HCT116 (cell line): Measurements from ENCODE around the gene TTC33. TPM values are rescaled to one million over a fixed set of nuclear protein-coding genes. Genes with fewer than 3 reads are reported as not detected.

Experiments
- ATAC-seq: fragments of 200-7000 bp; cut with Tn5 transposase; 2 replicates; pipeline ENCODE4 v1.9.1; 2020; ENCODE audit warnings: mild to moderate bottlenecking, moderate library complexity
- BruUV-seq: library from RNA; stranded (reverse); fragments of 400-500 nt; replicated peaks from 2 replicates; lab custom pipeline; 2021; lab: Mats Ljungman, UMichigan
- CTCF ChIA-PET: fragments of 300-600 bp; sonication (Branson Sonifier 250); formaldehyde crosslinking; loops from one replicate; lab custom pipeline; 2021; ENCODE audit warnings: antibody characterized with exemption; lab: Charles Lee
- POLR2A ChIA-PET: fragments of 300-600, 350-600 bp; sonication (Branson Sonifier 250); formaldehyde crosslinking; loops from one replicate; lab custom pipeline; 2021; ENCODE audit warnings: antibody characterized with exemption; lab: Charles Lee
- RAD21 ChIA-PET, 2 experiments: fragments of 300-600 bp; sonication (Branson Sonifier 250); formaldehyde crosslinking; loops; one replicate each; lab custom pipeline; 2023; ENCODE audit warnings: low total read pairs in 2 of 2; ENCODE audit not compliant: uncharacterized antibody in 2 of 2, unreplicated experiment in 2 of 2, low non-redundant PET in 1 of 2; lab: Charles Lee
- DNase-seq: peaks from one replicate; pipeline ENCODE4 v3.0.0-alpha.2; 2010; ENCODE audit warnings: low read depth, low spot score
- H2AFZ ChIP-seq: fragments of 200-600 bp; shearing (Covaris generic), sonication (generic); 2 replicates; pipeline ENCODE4 v1.6.1; 2017; ENCODE audit warnings: low read depth, mixed run types, mixed read lengths, antibody characterized with exemption, low read length; ENCODE audit not compliant: poor library complexity, severe bottlenecking
- H3K27ac ChIP-seq: 2 replicates; pipeline ENCODE4 v1.5.1; 2012; ENCODE audit warnings: low read depth, low read length
- H3K27me3 ChIP-seq: fragments of 200-600 bp; sonication (generic); 2 replicates; pipeline ENCODE4 v1.6.1; 2016; ENCODE audit warnings: mixed run types, low read length, mixed read lengths; ENCODE audit not compliant: insufficient read depth
- H3K36me3 ChIP-seq, 2 experiments: fragments of 200-500 bp in 1 of 2; fragments of 200-600 bp in 1 of 2; sonication (Bioruptor generic) in 1 of 2; sonication (generic) in 1 of 2; 2 replicates each; pipeline versions ENCODE4 v1.5.1 to v1.6.1; 2014 to 2016; ENCODE audit warnings: low read length in 2 of 2, inconsistent platforms in 1 of 2, mixed read lengths in 1 of 2, mixed run types in 1 of 2; ENCODE audit not compliant: insufficient read depth in 2 of 2, control insufficient read depth in 1 of 2
- H3K4me1 ChIP-seq, 2 experiments: fragments of 200-600 bp in 1 of 2; sonication (generic) in 1 of 2; 2 replicates each; pipeline versions ENCODE4 v1.5.1 to v1.6.1; 2012 to 2017; ENCODE audit warnings: low read length in 2 of 2, inconsistent platforms in 1 of 2, mild to moderate bottlenecking in 1 of 2, mixed read lengths in 1 of 2, mixed run types in 1 of 2, moderate library complexity in 1 of 2; ENCODE audit not compliant: insufficient read depth in 2 of 2, control insufficient read depth in 1 of 2
- H3K4me2 ChIP-seq: fragments of 200-600 bp; sonication (generic); 2 replicates; pipeline ENCODE4 v1.6.1; 2017; ENCODE audit warnings: mixed run types, low read length, mixed read lengths
- H3K4me3 ChIP-seq, 2 experiments: fragments of 200-600 bp in 1 of 2; sonication (generic) in 1 of 2; replicated peaks in 1 of 2; 2 replicates each; pipeline ENCODE4 v1.5.1; 2011 to 2016; ENCODE audit warnings: low read length in 2 of 2, control low read depth in 1 of 2, low read depth in 1 of 2, mild to moderate bottlenecking in 1 of 2, mixed read lengths in 1 of 2, mixed run types in 1 of 2
- H3K79me2 ChIP-seq: fragments of 200-600 bp; sonication (generic); 2 replicates; pipeline ENCODE4 v1.6.1; 2017; ENCODE audit warnings: mild to moderate bottlenecking, mixed run types, low read length, moderate library complexity, mixed read lengths; ENCODE audit not compliant: insufficient read depth
- H3K9ac ChIP-seq: fragments of 200-600 bp; sonication (generic); 2 replicates; pipeline ENCODE4 v1.6.1; 2016; ENCODE audit warnings: low read length, mixed read lengths
- H3K9me2 ChIP-seq: fragments of 200-600 bp; sonication (generic), shearing (Covaris generic); 2 replicates; pipeline ENCODE4 v1.6.1; 2017; ENCODE audit warnings: mixed run types, mild to moderate bottlenecking, moderate library complexity; ENCODE audit not compliant: insufficient read depth
- H3K9me3 ChIP-seq, 2 experiments: fragments of 200-500 bp in 1 of 2; fragments of 200-600 bp in 1 of 2; sonication (Bioruptor generic) in 1 of 2; sonication (generic) in 1 of 2; 2 replicates each; pipeline ENCODE4 v1.6.1; 2014 to 2017; ENCODE audit warnings: low read length in 2 of 2, mixed read lengths in 2 of 2, inconsistent platforms in 1 of 2, low read depth in 1 of 2, mild to moderate bottlenecking in 1 of 2, mixed run types in 1 of 2, moderate library complexity in 1 of 2; ENCODE audit not compliant: control insufficient read depth in 1 of 2, insufficient read depth in 1 of 2
- H4K20me1 ChIP-seq: fragments of 200-600 bp; sonication (generic), shearing (Covaris generic); 2 replicates; pipeline ENCODE4 v1.6.1; 2017; ENCODE audit warnings: mixed run types, mild to moderate bottlenecking, moderate library complexity; ENCODE audit not compliant: insufficient read depth
- CEBPB ChIP-seq: IDR thresholded peaks from 2 replicates; pipeline ENCODE4 v1.6.1; 2012; ENCODE audit warnings: low read depth
- ELF1 ChIP-seq: IDR thresholded peaks from 2 replicates; pipeline ENCODE4 v1.6.1; 2012; ENCODE audit warnings: low read depth, borderline replicate concordance
- JUND ChIP-seq: IDR thresholded peaks from 2 replicates; pipeline ENCODE4 v1.6.1; 2012
- SP1 ChIP-seq: IDR thresholded peaks from 2 replicates; pipeline ENCODE4 v1.6.1; 2012; ENCODE audit warnings: low read depth
- TCF7L2 ChIP-seq: IDR thresholded peaks from 2 replicates; pipeline ENCODE4 v1.7.0; 2011; ENCODE audit warnings: borderline replicate concordance, inconsistent platforms; ENCODE audit not compliant: insufficient read depth, insufficient read length; ENCODE audit errors: extremely low read depth
- ZBTB33 ChIP-seq: IDR thresholded peaks from 2 replicates; pipeline ENCODE4 v1.6.1; 2011; ENCODE audit warnings: mild to moderate bottlenecking, low read length, moderate library complexity; ENCODE audit not compliant: insufficient replicate concordance; ENCODE audit errors: extremely low read depth
- intact Hi-C: fragments of 100-400 bp; cut with micrococcal nuclease; formaldehyde crosslinking; loops from 2 replicates; pipeline ENCODE4 v1.10.0; 2022
- total RNA-seq: library from RNA; stranded (reverse); gene quantifications from one replicate; pipeline ENCODE4 v1.2.1, GENCODE V29; 2021; ENCODE audit not compliant: unreplicated experiment

Gene TTC33
- total RNA-seq, 1 experiment from 2014 or later = 14.5 TPM

- Histone ChIP-seq H3K36me3 (peaks cover 37 to 39% of the 10 kb centered on the region in 2 experiments), H2AFZ (no peak overlapping the region), H3K9ac (no peak overlapping the region), H3K4me1 (no peaks in the 10 kb centered on the region), H3K27ac (no peak overlapping the region), H3K4me3 (no peak overlapping the region), H3K27me3 (no peaks in the 10 kb centered on the region), H3K4me2 (no peak overlapping the region), H3K79me2 (no peaks in the 10 kb centered on the region; the same call in none of the 2 replicates), H3K9me2 (no peaks in the 10 kb centered on the region), H4K20me1 (no peaks in the 10 kb centered on the region), H3K9me3 (no peaks in the 10 kb centered on the region)
- DNase-seq = no peak
- intact Hi-C loops = no loop called here
- POLR2A ChIA-PET = no interaction called here
- TF ChIP-seq TCF7L2 = no peak
- no peak for TF ChIP-seq JUND
- TF ChIP-seq CEBPB = no peak
- BruUV-seq = no TSS peak
- RAD21 ChIA-PET = no interaction called here
- no peak for ATAC-seq
- CTCF ChIA-PET = no interaction called here
These were observed 6.9 kb upstream of the TTC33 start for GRCh38 chr5:40762705-40763104.

GRCh38 chr5:40757400-40757799 lies 1.6 kb upstream of the TTC33 start:
- H4K20me1 ChIP-seq = no peaks in the 10 kb centered on the region
- H3K4me1 ChIP-seq = peaks cover 4 to 15% of the 10 kb centered on the region in 2 experiments; a peak in 3 of 4 replicates
- H3K36me3 ChIP-seq = peaks cover 6 to 7% of the 10 kb centered on the region in 2 experiments; a peak in 3 of 4 replicates
- ATAC-seq (no peak), DNase-seq (no peak)
- H3K9ac ChIP-seq = no peak overlapping the region
- H2AFZ ChIP-seq = no peak overlapping the region
- no peaks in the 10 kb centered on the region for H3K9me3 ChIP-seq
- H3K27ac ChIP-seq = no peak overlapping the region
- TF ChIP-seq ZBTB33 (no peak), SP1 (no peak), ELF1 (no peak)
- peaks cover 21% of the 10 kb centered on the region for H3K79me2 ChIP-seq
- H3K4me2 ChIP-seq = no peak overlapping the region
- no TSS peak for BruUV-seq
- no peaks in the 10 kb centered on the region for H3K9me2 ChIP-seq
- ChIA-PET CTCF (no interaction called here), POLR2A (no interaction called here), RAD21 (no interaction called here)
- intact Hi-C loops = no loop called here
- H3K27me3 ChIP-seq = no peaks in the 10 kb centered on the region
- H3K4me3 ChIP-seq = no peak overlapping the region
